ENCODE measurements around the gene HMOX1. TPM values are rescaled to one million over a fixed set of nuclear protein-coding genes. Genes with fewer than 3 reads are reported as not detected.
"Not testable (repeated sequence)": the region's sequence is repeated elsewhere in the genome, so short reads cannot be mapped to it uniquely, and the experiment has no call there.

HMOX1 gene
- total RNA-seq, 4 donors from 2014 or later = 13.6 to 95.7 (median 61.8) TPM

GRCh38 chr22:35357883-35358621 lies 22.8 kb upstream of the HMOX1 start:
- H3K4me1 ChIP-seq = no peaks in the 10 kb centered on the region
- no peak overlapping the region for H3K4me3 ChIP-seq
- no peaks in the 10 kb centered on the region for H3K36me3 ChIP-seq
- 89% methylated on average over 6 of the region's 6 CpGs for WGBS
- no peak overlapping the region for H3K27ac ChIP-seq
- H3K27me3 ChIP-seq = no peaks in the 10 kb centered on the region
- no peak for DNase-seq (ENCODE audit: low spot score in 2 of 2)
- no peak for TF ChIP-seq POLR2AphosphoS5 (IDR thresholded peaks at IDR 0.05)
- TF ChIP-seq POLR2A (IDR thresholded peaks at IDR 0.05) = no peak
- no peak for TF ChIP-seq CTCF (IDR thresholded peaks at IDR 0.05)
- TF ChIP-seq EP300 (IDR thresholded peaks at IDR 0.05) = no peak
- H3K9me3 ChIP-seq = no peaks in the 10 kb centered on the region

- H3K9me3 ChIP-seq = no peaks in the 10 kb centered on the region
- WGBS = 81% methylated on average over 9 of the region's 9 CpGs
- no peak for DNase-seq (ENCODE audit: low spot score in 2 of 2)
- H3K27me3 ChIP-seq = no peaks in the 10 kb centered on the region
- no peaks in the 10 kb centered on the region for H3K4me1 ChIP-seq
- H3K27ac ChIP-seq = no peak overlapping the region
- H3K36me3 ChIP-seq = no peaks in the 10 kb centered on the region
- TF ChIP-seq EP300 (IDR thresholded peaks at IDR 0.05) (no peak), POLR2AphosphoS5 (IDR thresholded peaks at IDR 0.05) (no peak), POLR2A (IDR thresholded peaks at IDR 0.05) (no peak), CTCF (IDR thresholded peaks at IDR 0.05) (no peak)
- H3K4me3 ChIP-seq = no peak overlapping the region
Observed at GRCh38 chr22:35359380-35360065, 21.4 kb upstream of the HMOX1 start.

GRCh38 chr22:35361001-35361558 lies 19.8 kb upstream of the HMOX1 start:
- TF ChIP-seq POLR2A (IDR thresholded peaks at IDR 0.05) = no peak
- TF ChIP-seq POLR2AphosphoS5 (IDR thresholded peaks at IDR 0.05) = no peak
- TF ChIP-seq CTCF (IDR thresholded peaks at IDR 0.05) = no peak
- TF ChIP-seq EP300 (IDR thresholded peaks at IDR 0.05) = no peak
- H3K27ac ChIP-seq = no peak overlapping the region
- H3K36me3 ChIP-seq = no peaks in the 10 kb centered on the region
- H3K4me1 ChIP-seq = no peaks in the 10 kb centered on the region
- no peaks in the 10 kb centered on the region for H3K9me3 ChIP-seq
- DNase-seq (ENCODE audit: low spot score in 2 of 2) = no peak
- WGBS = 73% methylated on average over 6 of the region's 6 CpGs
- no peaks in the 10 kb centered on the region for H3K27me3 ChIP-seq
- no peak overlapping the region for H3K4me3 ChIP-seq

- Histone ChIP-seq H3K4me3 (no peak overlapping the region), H3K36me3 (no peaks in the 10 kb centered on the region), H3K9me3 (no peaks in the 10 kb centered on the region), H3K27me3 (no peaks in the 10 kb centered on the region), H3K27ac (no peak overlapping the region), H3K4me1 (peaks cover 9% of the 10 kb centered on the region)
- 92% methylated on average over 11 of the region's 11 CpGs for whole genome bisulfite sequencing
- DNase-seq (ENCODE audit: low spot score in 2 of 2) = no peak
- TF ChIP-seq EP300 (IDR thresholded peaks at IDR 0.05) (no peak), POLR2A (IDR thresholded peaks at IDR 0.05) (no peak), CTCF (IDR thresholded peaks at IDR 0.05) (no peak), POLR2AphosphoS5 (IDR thresholded peaks at IDR 0.05) (no peak)
Observed at GRCh38 chr22:35363566-35364086, 17.3 kb upstream of the HMOX1 start.

GRCh38 chr22:35364230-35364629 lies 16.7 kb upstream of the HMOX1 start:
- 77% methylated on average over 7 of the region's 7 CpGs for WGBS
- H3K36me3 ChIP-seq; DNase-seq (ENCODE audit: low spot score in 2 of 2); H3K4me3 ChIP-seq; H3K4me1 ChIP-seq; H3K27ac ChIP-seq; H3K27me3 ChIP-seq; H3K9me3 ChIP-seq: not testable (repeated sequence)

Measured in suprapubic skin (tissue), 4 donors.